Measurements from ENCODE around the gene CTSD. TPM values are rescaled to one million over a fixed set of nuclear protein-coding genes. Genes with fewer than 3 reads are reported as not detected.
A peak's percentile ranks its signal among the peaks of the same experiment; 100 is the strongest.

Gene CTSD
- total RNA-seq, 2 donors from 2014 or later: 1,016 to 1,279 TPM

GRCh38 chr11:1714908-1715885 lies 48.5 kb downstream of the CTSD start:
- ATAC-seq (no peak), DNase-seq (no peak)
- intact Hi-C loops (cut with DNase I, micrococcal nuclease): no loop called here

GRCh38 chr11:1708716-1709115 lies 55.0 kb downstream of the CTSD start:
- intact Hi-C loops (cut with DNase I, micrococcal nuclease): no loop called here
- ATAC-seq (no peak), DNase-seq (no peak)

DNA sequence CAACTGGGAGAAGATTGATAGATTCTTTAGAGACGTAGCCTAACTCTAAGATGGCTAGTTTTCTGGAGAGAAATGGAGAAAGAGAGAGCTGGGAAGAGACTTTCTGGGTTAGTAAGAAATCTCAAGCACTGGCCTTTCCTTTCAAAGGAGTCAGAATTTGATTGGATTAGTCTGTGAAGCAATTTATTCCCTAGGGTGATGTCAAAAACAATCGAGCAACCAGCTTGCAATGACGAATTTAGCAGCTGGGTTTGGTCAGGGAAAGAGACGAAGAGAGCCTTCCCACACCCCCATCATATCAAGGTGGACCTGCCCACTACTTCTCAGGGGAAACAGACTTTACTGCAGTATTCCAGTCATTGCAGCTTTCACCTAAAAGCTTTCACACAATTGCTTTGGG lies 56.0 kb downstream of the CTSD start:
- DNase-seq (no peak), ATAC-seq (no peak)
- intact Hi-C loops (cut with DNase I, micrococcal nuclease): no loop called here

GRCh38 chr11:1706634-1707400 lies 56.9 kb downstream of the CTSD start:
- DNase-seq (peak in 1 of 2 donors; percentile 25), ATAC-seq (peak; percentile 51)
- intact Hi-C loops (cut with DNase I, micrococcal nuclease): no loop called here

- DNase-seq (no peak), ATAC-seq (no peak)
- intact Hi-C loops (cut with DNase I, micrococcal nuclease): no loop called here
These were observed 58.3 kb downstream of the CTSD start for GRCh38 chr11:1705126-1706052.

DNA sequence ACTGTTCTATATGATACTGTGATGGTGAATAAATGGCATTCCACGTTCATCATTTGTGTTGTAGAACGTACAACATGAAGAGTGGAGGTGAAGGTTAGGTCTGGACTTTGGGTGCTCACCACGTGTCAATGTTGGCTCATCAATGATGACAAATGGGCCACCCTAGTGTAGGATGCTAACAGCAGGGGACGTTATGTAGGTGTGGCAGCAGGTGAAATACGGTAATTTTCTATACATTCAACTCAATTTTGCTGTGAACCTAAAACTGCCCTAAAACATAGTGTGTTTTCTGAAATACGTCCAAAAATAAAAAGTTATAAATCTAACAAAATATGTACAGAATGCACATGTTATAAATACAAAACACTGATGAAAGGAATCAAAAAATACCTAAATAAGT lies 60.6 kb downstream of the CTSD start:
- ATAC-seq: no peak
- intact Hi-C loops (cut with DNase I, micrococcal nuclease): no loop called here
- no peak for DNase-seq

Other genes starting within 250 kb of the CTSD start
- gene DUSP8, start 191.7 kb downstream of the CTSD start, total RNA-seq: 10 to 100 TPM; 27.2 to 45.0 TPM
- gene KRTAP5-1, start 178.6 kb downstream of the CTSD start, total RNA-seq: not detected
- gene KRTAP5-2, start 165.6 kb downstream of the CTSD start, total RNA-seq: not detected
- gene KRTAP5-3, start 155.5 kb downstream of the CTSD start, total RNA-seq: not detected
- gene KRTAP5-4, start 141.8 kb downstream of the CTSD start, total RNA-seq: not detected
- gene KRTAP5-5, start 134.2 kb downstream of the CTSD start, total RNA-seq: under 1 TPM; 0.28 to 0.43 TPM
- gene KRTAP5-6, start 66.7 kb downstream of the CTSD start, total RNA-seq: not detected
- gene IFITM10, start 13.3 kb downstream of the CTSD start, total RNA-seq: 1 to 10 TPM in 1 of 2 donors, under 1 TPM in 1; 0.87 to 1.7 TPM
- 1 to 10 TPM in 1 of 2 donors, under 1 TPM in 1; 0.75 to 4.6 TPM for gene SYT8, start 71.1 kb upstream of the CTSD start, total RNA-seq
- under 1 TPM in 1 of 2 donors, not detected in 1; 0.92 TPM for gene TNNI2, start 75.1 kb upstream of the CTSD start, total RNA-seq
- 10 to 100 TPM in 1 of 2 donors, 1 to 10 TPM in 1; 9.9 to 28.6 TPM for gene LSP1, start 89.2 kb upstream of the CTSD start, total RNA-seq
- not detected for gene PRR33, start 128.0 kb upstream of the CTSD start, total RNA-seq
- under 1 TPM in 1 of 2 donors, not detected in 1; 0.73 TPM for gene TNNT3, start 155.8 kb upstream of the CTSD start, total RNA-seq
- 10 to 100 TPM; 65.8 to 79.0 TPM for gene MRPL23, start 183.4 kb upstream of the CTSD start, total RNA-seq
- 10 to 100 TPM in 1 of 2 donors, 1 to 10 TPM in 1; 7.4 to 14.2 TPM for gene H19, start 233.9 kb upstream of the CTSD start, total RNA-seq